HG03025 (cell line): ENCODE measurements around the gene RNF145.
"Not testable (repeated sequence)": the region's sequence is repeated elsewhere in the genome, so short reads cannot be mapped to it uniquely, and the experiment has no call there.

Experiments used
- ATAC-seq: cut with Tn5 transposase; IDR thresholded peaks from one replicate; pipeline ENCODE4 v1.9.1; 2021; ENCODE audit warnings: mild to moderate bottlenecking, moderate library complexity; ENCODE audit not compliant: unreplicated experiment, low FRiP score

The RNF145 gene

GRCh38 chr5:159209438-159210209 lies at the start of gene RNF145:
RNF145 (minus strand) TSS chr5:159209553; CDS start chr5:159203617, 5,936 bp downstream.
- ATAC-seq, result peak; percentile 79

DNA sequence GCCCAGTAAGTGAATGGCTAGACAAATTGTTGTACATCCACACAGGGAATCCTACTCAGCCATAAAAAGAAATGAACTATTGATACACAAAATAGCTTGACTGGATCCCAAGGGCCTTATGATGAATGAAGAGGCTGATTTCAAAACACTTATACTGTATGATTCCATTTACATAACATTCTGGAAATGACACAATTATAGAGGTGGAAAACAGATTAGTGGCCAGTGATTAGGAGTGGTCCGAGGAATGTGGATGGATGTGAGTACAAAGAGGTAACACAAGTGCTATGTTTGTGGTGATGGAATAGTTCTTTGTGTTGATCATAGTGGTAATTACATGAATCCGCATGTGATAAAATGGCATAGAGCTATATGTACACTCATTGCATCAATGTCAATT lies 49.0 kb upstream of the RNF145 start:
- ATAC-seq, result no peak

- ATAC-seq, result no peak
Observed at GRCh38 chr5:159257629-159258283, 48.4 kb upstream of the RNF145 start.

DNA sequence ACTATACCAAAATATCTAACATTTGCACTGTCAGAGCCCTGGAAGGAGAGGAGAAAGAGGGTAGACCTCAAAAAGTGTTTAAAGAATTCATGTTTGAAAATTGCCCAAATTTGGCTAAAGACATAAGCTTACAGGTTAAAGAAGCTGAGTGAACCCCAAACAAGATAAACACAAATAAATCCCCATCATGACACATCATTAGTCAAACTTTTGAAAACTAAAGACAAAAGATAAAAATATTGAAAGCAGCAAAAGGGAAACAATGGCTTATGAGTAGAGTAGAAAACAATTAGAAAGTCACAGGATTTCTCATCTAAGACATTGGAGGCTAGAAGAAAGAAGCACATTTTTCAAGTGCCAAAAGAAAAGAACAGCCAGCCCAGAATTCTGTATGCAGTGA lies 47.7 kb upstream of the RNF145 start:
- ATAC-seq, result no peak

DNA sequence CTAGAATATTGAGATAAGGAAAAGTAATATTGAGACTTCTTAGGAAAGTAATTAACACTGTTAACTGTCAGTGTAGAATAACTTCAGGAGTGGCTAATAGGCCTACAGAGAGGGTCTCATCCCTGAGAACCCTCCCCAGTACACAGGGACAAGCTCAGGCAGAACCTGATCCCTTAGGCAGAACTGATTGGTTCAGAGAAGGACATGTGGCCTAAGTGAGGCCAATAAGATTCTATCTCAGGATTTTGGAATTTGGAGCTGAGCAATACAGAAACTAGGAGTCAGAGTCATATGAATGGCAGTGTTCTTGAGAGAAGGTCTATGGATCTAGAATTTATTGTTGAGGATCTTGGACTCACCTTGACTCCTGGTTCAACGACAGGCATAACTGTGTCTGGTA lies 42.8 kb upstream of the RNF145 start:
- ATAC-seq, result no peak

GRCh38 chr5:159249158-159249557 lies 39.8 kb upstream of the RNF145 start:
- ATAC-seq, result no peak

DNA sequence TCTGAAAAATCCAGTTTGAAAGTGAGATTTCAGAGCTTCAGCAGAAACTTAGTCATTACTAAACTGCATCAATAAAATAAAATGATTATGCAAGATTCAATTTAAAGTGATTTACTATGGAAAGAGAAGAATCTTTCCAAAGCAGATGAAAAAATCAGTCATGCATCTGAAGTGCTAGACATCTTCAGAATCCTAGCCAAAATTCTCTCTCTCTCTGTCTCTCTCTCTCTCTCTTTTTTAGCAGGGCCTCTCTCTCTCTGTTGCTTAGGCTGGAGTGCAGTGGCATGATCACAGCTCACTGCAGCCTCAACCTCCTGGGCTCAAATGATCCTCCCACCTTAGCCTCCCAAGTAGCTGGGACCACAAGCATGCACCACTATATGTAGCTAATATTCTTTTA lies 35.5 kb upstream of the RNF145 start:
- ATAC-seq, result no peak

GRCh38 chr5:159244163-159244562 lies 34.8 kb upstream of the RNF145 start:
- no peak for ATAC-seq

DNA sequence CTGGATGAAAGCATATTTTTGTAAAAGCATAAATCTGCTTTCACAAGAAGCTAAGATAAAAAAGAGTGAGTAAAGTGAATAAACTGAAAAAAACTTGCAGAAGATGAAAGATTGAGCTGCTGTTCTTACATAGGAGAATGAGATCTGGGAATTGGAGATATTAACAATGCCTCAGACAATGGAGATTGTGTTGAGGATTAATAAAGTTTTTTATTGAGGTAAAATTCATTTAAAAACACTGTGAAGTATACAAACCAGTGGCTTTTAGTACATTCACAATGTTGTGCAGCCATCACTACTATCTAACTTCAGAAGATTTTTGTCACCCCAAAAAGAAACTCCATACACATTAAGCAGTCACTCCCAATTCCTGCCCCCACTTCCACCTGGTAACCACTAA lies 34.0 kb upstream of the RNF145 start:
- ATAC-seq, result no peak

DNA sequence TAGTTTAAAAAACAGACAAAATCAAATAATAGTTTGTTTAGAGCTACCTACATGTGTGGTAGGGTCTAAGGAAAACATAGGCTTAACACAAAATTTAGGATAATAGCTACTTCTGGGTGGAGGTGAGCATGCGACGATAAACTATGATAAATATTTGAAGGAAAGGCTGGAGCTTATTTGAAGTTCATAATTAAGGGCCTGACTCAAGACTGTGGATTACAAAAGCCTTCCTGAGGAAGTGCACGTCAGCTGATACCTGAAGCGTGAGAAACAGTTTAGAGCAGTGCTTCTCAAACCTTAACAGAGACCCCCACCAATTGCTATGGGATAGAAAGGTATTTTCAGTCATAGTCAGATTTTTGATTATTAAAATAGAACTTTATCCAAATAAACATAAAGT lies 33.3 kb upstream of the RNF145 start:
- ATAC-seq, result no peak

GRCh38 chr5:159241946-159242552 lies 32.7 kb upstream of the RNF145 start:
- no peak for ATAC-seq

- no peak for ATAC-seq
Observed at GRCh38 chr5:159240301-159240870, 31.0 kb upstream of the RNF145 start.

GRCh38 chr5:159235871-159236520 lies 26.6 kb upstream of the RNF145 start:
- not testable (repeated sequence) for ATAC-seq

DNA sequence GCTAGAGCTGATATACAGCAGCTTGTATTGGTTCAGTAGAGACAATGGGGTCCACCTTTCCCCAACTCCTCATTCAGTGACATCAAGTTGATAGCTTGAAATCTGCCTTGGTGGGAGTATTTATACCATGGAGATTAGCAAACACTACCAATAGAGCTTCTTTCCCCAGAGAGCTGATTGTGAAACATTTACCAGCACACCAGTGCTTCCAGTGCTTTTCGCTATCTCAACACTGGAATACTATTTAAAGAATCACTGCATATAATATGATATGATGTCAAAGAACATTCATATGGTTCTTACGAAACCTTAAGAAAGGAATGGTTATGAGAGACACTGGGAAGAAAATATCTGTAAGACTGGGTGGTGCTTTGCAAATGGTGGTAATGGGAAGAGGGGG lies 21.8 kb upstream of the RNF145 start:
- no peak for ATAC-seq

DNA sequence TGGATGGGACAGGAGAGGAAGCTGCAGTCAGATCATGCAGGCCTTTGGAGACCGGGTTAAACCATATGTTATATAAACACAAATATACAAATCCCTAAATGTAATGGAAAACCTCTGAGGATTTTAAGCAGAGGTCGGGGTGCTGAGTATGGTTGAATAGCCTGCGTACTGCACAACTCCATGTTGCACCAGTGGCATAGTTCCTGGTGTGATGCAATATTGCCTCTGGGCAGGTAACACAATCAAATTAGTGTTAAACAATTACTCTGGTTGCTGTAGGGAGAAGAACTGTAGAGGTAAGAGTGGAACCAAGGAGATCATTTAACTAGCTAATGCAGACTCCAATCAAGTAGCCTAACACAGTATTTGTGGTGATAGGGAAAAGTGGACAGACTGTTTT lies 21.3 kb upstream of the RNF145 start:
- no peak for ATAC-seq

GRCh38 chr5:159228097-159228496 lies 18.7 kb upstream of the RNF145 start:
- not testable (repeated sequence) for ATAC-seq

- no peak for ATAC-seq
Observed at GRCh38 chr5:159227452-159227851, 18.1 kb upstream of the RNF145 start.

DNA sequence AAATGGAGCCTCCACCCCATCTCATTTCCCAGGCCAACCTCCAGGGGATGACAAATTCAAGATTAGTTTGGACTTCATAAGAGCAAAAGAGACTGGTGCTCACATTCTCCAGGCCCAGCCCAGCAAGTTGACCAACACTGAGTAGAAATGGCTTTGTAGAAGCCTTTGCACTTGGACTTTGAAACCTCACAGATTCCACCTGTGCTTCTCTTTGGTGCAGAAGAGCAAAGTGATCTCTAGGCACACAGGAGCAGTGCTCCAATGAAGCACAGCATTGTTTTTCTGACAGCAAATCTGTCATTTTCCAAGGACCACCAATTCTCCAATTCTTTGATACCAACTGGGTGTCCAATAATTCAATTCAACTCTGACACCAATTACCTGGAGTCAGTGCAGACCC lies 17.1 kb upstream of the RNF145 start:
- ATAC-seq, result no peak

GRCh38 chr5:159224471-159224870 lies 15.1 kb upstream of the RNF145 start:
- ATAC-seq, result no peak

- no peak for ATAC-seq
Observed at GRCh38 chr5:159223469-159223868, 14.1 kb upstream of the RNF145 start.

GRCh38 chr5:159220206-159220605 lies 10.9 kb upstream of the RNF145 start:
- no peak for ATAC-seq
